GM23338 (cell line): ENCODE results near the gene BLTP3B. TPM values are rescaled to one million over a fixed set of nuclear protein-coding genes. Genes with fewer than 3 reads are reported as not detected.

Source experiments
- ATAC-seq: fragments of 200-7000 bp; cut with Tn5 transposase; 3 replicates; pipeline ENCODE4 v1.9.1; 2020
- DNase-seq: peaks from one replicate; pipeline ENCODE4 v3.0.0-alpha.2; 2015; ENCODE audit warnings: low spot score
- H2AFZ ChIP-seq: fragments of 200-600 bp; sonication (generic); 2 replicates; pipeline ENCODE4 v1.8.0; 2016; ENCODE audit warnings: antibody characterized with exemption, mild to moderate bottlenecking, moderate library complexity
- H3F3A ChIP-seq: fragments of 200-600 bp; sonication (generic); replicated peaks from 2 replicates; pipeline ENCODE4 v1.8.0; 2017; ENCODE audit warnings: antibody characterized with exemption, mixed run types, low read depth
- H3K27ac ChIP-seq: fragments of 200-600 bp; sonication (generic); 2 replicates; pipeline ENCODE4 v1.6.1; 2016; ENCODE audit warnings: low read depth
- H3K27me3 ChIP-seq: fragments of 200-600 bp; sonication (generic); 2 replicates; pipeline ENCODE4 v1.8.0; 2016; ENCODE audit warnings: mild to moderate bottlenecking, mixed run types, moderate library complexity; ENCODE audit not compliant: insufficient read depth
- H3K36me3 ChIP-seq: fragments of 200-600 bp; sonication (generic); 2 replicates; pipeline ENCODE4 v1.8.0; 2016; ENCODE audit warnings: mild to moderate bottlenecking; ENCODE audit not compliant: insufficient read depth
- H3K4me1 ChIP-seq: fragments of 200-600 bp; sonication (generic); 2 replicates; pipeline ENCODE4 v1.8.0; 2016; ENCODE audit warnings: mild to moderate bottlenecking, moderate library complexity; ENCODE audit not compliant: insufficient read depth
- H3K4me2 ChIP-seq: fragments of 200-600 bp; sonication (generic); 2 replicates; pipeline ENCODE4 v1.7.1; 2017; ENCODE audit warnings: mixed run types
- H3K4me3 ChIP-seq: fragments of 200-600 bp; sonication (generic); 2 replicates; pipeline ENCODE4 v1.6.1; 2016; ENCODE audit warnings: mixed run types
- H3K79me2 ChIP-seq: fragments of 200-600 bp; sonication (generic); replicated peaks from 2 replicates; pipeline ENCODE4 v1.8.0; 2017; ENCODE audit warnings: mild to moderate bottlenecking; ENCODE audit not compliant: insufficient read depth
- H3K9me2 ChIP-seq: fragments of 200-600 bp; sonication (generic); 2 replicates; pipeline ENCODE4 v1.8.0; 2017; ENCODE audit not compliant: insufficient read depth
- H4K20me1 ChIP-seq: fragments of 200-600 bp; sonication (generic); replicated peaks from 2 replicates; pipeline ENCODE4 v1.8.0; 2017; ENCODE audit warnings: mild to moderate bottlenecking; ENCODE audit not compliant: insufficient read depth
- H3K27ac Mint-ChIP-seq: 2 replicates; pipeline ENCODE4 v1.8.0; 2020; ENCODE audit warnings: inconsistent platforms, mild to moderate bottlenecking, moderate library complexity, mixed read lengths
- H3K27me3 Mint-ChIP-seq: 3 replicates; pipeline ENCODE4 v1.8.0; 2022; ENCODE audit warnings: low read depth, mild to moderate bottlenecking, moderate library complexity, mixed read lengths, inconsistent platforms; ENCODE audit not compliant: insufficient read depth, poor library complexity
- H3K36me3 Mint-ChIP-seq: 3 replicates; pipeline ENCODE4 v1.8.0; 2021; ENCODE audit warnings: low read depth, mild to moderate bottlenecking, inconsistent platforms, moderate library complexity, mixed read lengths
- H3K4me1 Mint-ChIP-seq: 3 replicates; pipeline ENCODE4 v1.8.0; 2020; ENCODE audit warnings: mild to moderate bottlenecking, inconsistent platforms, mixed read lengths
- H3K4me3 Mint-ChIP-seq: 3 replicates; pipeline ENCODE4 v1.8.0; 2021; ENCODE audit warnings: moderate library complexity, mild to moderate bottlenecking, inconsistent platforms, mixed read lengths
- H3K9me3 Mint-ChIP-seq: 3 replicates; pipeline ENCODE4 v1.8.0; 2020; ENCODE audit warnings: moderate library complexity, mild to moderate bottlenecking, inconsistent platforms, mixed read lengths
- CTCF ChIP-seq, 2 experiments: fragments of 200-600 bp in 1 of 2; sonication (generic) in 1 of 2; conservative IDR thresholded peaks; 2 replicates each; pipeline versions ENCODE4 v1.5.1 to v1.6.1; 2016 to 2017; ENCODE audit warnings: antibody characterized with exemption in 2 of 2, low read depth in 2 of 2, mild to moderate bottlenecking in 2 of 2, moderate library complexity in 1 of 2
- EZH2 ChIP-seq: fragments of 200-600 bp; sonication (generic); IDR thresholded peaks from one replicate; pipeline ENCODE4 v1.8.0; 2017; ENCODE audit warnings: antibody characterized with exemption, mild to moderate bottlenecking, low read depth; ENCODE audit not compliant: unreplicated experiment
- JUNB ChIP-seq: IDR thresholded peaks from one replicate; pipeline ENCODE4 v1.6.1; 2016; ENCODE audit warnings: antibody characterized with exemption; ENCODE audit not compliant: unreplicated experiment
- NANOG ChIP-seq: IDR thresholded peaks from 2 replicates; pipeline ENCODE4 v1.6.1; 2016; ENCODE audit warnings: antibody characterized with exemption, borderline replicate concordance
- ZNF114 ChIP-seq: fragments of 250-450 bp; sonication (Bioruptor Pico); IDR thresholded peaks from 2 replicates; pipeline ENCODE4 v1.5.0; 2020; ENCODE audit warnings: mild to moderate bottlenecking, moderate library complexity
- ZNF331 ChIP-seq: fragments of 250-450 bp; sonication (Bioruptor Pico); IDR thresholded peaks from 2 replicates; pipeline ENCODE4 v1.5.0; 2020; ENCODE audit warnings: low read depth, mild to moderate bottlenecking, moderate library complexity
- polyA plus RNA-seq: library from polyadenylated mRNA; unstranded; fragments of >200 nt; fragmentation: Nextera tagmentation; extraction: Ambion mirVana; gene quantifications from 2 replicates; pipeline ENCODE4 v1.2.1, GENCODE V29; 2016
- total RNA-seq: library from RNA; depleted of rRNA; stranded (reverse); fragments of >200 nt; shearing (Covaris generic); gene quantifications from 2 replicates; pipeline ENCODE4 v1.2.3, GENCODE V29; 2014

Gene BLTP3B
- total and polyA plus RNA-seq, 2 experiments from 2014 or later: 11.2 to 35.8 TPM

- peaks cover 94% of the 10 kb centered on the region for H3K79me2 ChIP-seq
- no peak overlapping the region for H3K27ac Mint-ChIP-seq
- H3K4me3 Mint-ChIP-seq: no peak overlapping the region
- no peak for DNase-seq
- no peaks in the 10 kb centered on the region for H3F3A ChIP-seq
- H3K27me3 Mint-ChIP-seq: peaks cover 1% of the 10 kb centered on the region
- no peak overlapping the region for H3K27ac ChIP-seq
- H3K4me1 Mint-ChIP-seq: peaks cover 26% of the 10 kb centered on the region
- no peak overlapping the region for H2AFZ ChIP-seq
- no peak overlapping the region; the same call in 1 of the 2 replicates for H3K4me2 ChIP-seq
- ATAC-seq: no peak
- H3K27me3 ChIP-seq: no peaks in the 10 kb centered on the region
- TF ChIP-seq ZNF331 (CRISPR knock-in tag): no peak
- TF ChIP-seq NANOG: no peak
- TF ChIP-seq JUNB: no peak
- no peak for TF ChIP-seq ZNF114 (CRISPR knock-in tag)
- TF ChIP-seq EZH2: no peak
- TF ChIP-seq CTCF (conservative IDR thresholded peaks at IDR 0.05; ENCODE audit: low read depth in 2 of 2): no peak
- no peak overlapping the region for H3K4me3 ChIP-seq
- H3K9me2 ChIP-seq: no peaks in the 10 kb centered on the region
- H3K36me3 ChIP-seq: no peaks in the 10 kb centered on the region
- H4K20me1 ChIP-seq: peaks cover 26% of the 10 kb centered on the region
- peaks cover 5% of the 10 kb centered on the region; the same call in 2 of the 3 replicates for H3K9me3 Mint-ChIP-seq
- H3K36me3 Mint-ChIP-seq: peaks cover 6% of the 10 kb centered on the region; the same call in 2 of the 3 replicates
- peaks cover 11% of the 10 kb centered on the region for H3K4me1 ChIP-seq
Measured at GRCh38 chr12:100127766-100128511, 14.7 kb downstream of the BLTP3B start.

GRCh38 chr12:100123316-100124095, 19.2 kb downstream of the BLTP3B start:
- Mint-ChIP-seq H3K27ac (no peak overlapping the region), H3K4me3 (no peak overlapping the region), H3K9me3 (peaks cover 5% of the 10 kb centered on the region; the same call in 1 of the 3 replicates), H3K27me3 (no peaks in the 10 kb centered on the region), H3K36me3 (peaks cover 7% of the 10 kb centered on the region; the same call in 2 of the 3 replicates), H3K4me1 (peaks cover 15% of the 10 kb centered on the region)
- no peak for TF ChIP-seq CTCF (conservative IDR thresholded peaks at IDR 0.05; ENCODE audit: low read depth in 2 of 2)
- Histone ChIP-seq H3F3A (no peaks in the 10 kb centered on the region), H3K36me3 (no peaks in the 10 kb centered on the region), H3K79me2 (peaks cover 96% of the 10 kb centered on the region), H3K9me2 (no peaks in the 10 kb centered on the region), H3K4me3 (no peak overlapping the region), H3K27me3 (no peaks in the 10 kb centered on the region), H3K4me1 (peaks cover 6% of the 10 kb centered on the region), H3K4me2 (no peak overlapping the region), H4K20me1 (peaks cover 25% of the 10 kb centered on the region), H2AFZ (no peak overlapping the region), H3K27ac (0 out of 2 replicates have a peak overlapping the region, but pooled peaks have one; percentile 13)
- no peak for DNase-seq
- no peak for ATAC-seq
